LNCaP clone FGC (cell line): ENCODE data around the gene VSIG10L.

ENCODE experiments used
- DNase-seq: peaks from one replicate; pipeline ENCODE4 v3.0.0-alpha.2; 2011; ENCODE audit warnings: low read depth
- H3K4me3 ChIP-seq: 2 replicates; pipeline ENCODE4 v1.5.1; 2011; ENCODE audit warnings: mild to moderate bottlenecking, low read depth, low read length, control low read depth
- TF ChIP-seq, protein P1 (sequence below): IDR thresholded peaks from 2 replicates; pipeline ENCODE4 v1.5.1; 2012; ENCODE audit warnings: mild to moderate bottlenecking; ENCODE audit not compliant: control insufficient read depth, insufficient read depth; ENCODE audit errors: extremely low read depth

VSIG10L gene

DNA sequence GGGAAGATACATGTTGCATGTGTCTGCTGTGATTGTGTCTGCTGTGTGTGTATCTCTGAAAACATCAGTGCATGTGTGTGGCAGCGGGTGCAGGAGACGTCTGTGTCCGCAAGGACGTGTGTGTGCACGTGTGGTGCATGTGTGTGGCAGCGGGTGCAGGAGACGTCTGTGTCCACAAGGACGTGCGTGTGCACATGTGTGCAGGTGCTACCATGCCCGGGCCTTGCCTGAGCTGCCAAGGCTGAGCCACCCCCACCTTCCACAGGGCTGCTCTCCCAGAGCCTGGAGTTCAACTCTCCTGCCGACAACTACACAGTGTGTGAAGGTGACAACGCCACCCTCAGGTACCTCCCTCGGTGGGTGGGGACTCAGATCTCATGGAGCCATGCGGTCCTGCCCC, 20.1 kb downstream of the VSIG10L start:
- TF ChIP-seq, protein P1, sequence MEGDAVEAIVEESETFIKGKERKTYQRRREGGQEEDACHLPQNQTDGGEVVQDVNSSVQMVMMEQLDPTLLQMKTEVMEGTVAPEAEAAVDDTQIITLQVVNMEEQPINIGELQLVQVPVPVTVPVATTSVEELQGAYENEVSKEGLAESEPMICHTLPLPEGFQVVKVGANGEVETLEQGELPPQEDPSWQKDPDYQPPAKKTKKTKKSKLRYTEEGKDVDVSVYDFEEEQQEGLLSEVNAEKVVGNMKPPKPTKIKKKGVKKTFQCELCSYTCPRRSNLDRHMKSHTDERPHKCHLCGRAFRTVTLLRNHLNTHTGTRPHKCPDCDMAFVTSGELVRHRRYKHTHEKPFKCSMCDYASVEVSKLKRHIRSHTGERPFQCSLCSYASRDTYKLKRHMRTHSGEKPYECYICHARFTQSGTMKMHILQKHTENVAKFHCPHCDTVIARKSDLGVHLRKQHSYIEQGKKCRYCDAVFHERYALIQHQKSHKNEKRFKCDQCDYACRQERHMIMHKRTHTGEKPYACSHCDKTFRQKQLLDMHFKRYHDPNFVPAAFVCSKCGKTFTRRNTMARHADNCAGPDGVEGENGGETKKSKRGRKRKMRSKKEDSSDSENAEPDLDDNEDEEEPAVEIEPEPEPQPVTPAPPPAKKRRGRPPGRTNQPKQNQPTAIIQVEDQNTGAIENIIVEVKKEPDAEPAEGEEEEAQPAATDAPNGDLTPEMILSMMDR: no peak
- DNase-seq: no peak
- H3K4me3 ChIP-seq: no peak overlapping the region

DNA sequence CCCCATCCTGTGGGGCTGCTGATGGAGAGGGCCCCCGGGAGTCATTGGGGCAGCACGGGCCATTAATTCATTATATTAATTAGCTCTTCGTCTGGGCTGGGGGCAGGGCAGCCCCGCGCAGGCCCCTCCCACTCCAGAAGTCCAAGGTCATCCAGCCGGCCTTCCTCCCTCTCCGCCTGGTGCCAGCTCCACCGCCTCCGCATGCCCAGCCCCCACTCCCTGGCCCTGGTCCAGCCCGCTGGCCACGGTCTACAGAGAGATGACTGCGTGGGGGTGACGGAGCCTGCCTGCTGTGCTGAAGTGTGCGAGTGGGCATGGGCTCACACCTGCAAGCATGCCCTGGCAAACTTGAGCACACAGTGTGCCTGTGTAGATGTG, 21.7 kb downstream of the VSIG10L start:
- no peak overlapping the region for H3K4me3 ChIP-seq
- TF ChIP-seq, protein P1: no peak
- DNase-seq: no peak

DNA sequence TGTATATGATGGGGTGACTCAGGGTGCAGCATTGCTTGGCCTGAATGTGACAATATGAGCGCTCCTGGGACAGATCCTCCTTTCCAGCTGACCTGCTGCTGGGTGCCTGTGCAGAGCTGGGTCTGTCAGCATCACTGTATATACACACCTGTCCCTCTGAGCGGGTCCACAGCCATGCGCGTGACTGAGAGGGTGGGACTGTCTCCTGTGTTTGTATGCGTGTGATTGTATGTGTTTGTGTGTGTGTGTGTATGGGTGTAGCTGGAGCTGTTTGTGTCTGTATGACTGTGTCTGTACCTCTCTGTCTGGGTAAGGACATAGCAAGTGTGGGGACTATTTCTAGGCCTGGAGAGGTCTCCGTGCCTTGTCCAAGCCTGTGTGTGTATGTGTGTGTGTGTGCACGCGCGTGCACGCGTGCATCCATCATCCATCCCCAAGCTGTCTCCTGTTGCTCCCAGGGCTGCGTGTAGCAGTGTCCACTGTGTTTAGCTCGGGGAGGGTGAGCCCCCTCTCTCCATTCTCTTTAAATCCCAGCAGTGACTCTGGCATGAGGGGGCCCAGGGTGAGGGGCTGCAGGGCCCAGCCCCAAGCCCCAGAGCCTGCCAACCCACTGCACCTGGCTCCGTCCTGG, 22.2 kb downstream of the VSIG10L start:
- no peak for DNase-seq
- H3K4me3 ChIP-seq: no peak overlapping the region
- TF ChIP-seq, protein P1: no peak

DNA sequence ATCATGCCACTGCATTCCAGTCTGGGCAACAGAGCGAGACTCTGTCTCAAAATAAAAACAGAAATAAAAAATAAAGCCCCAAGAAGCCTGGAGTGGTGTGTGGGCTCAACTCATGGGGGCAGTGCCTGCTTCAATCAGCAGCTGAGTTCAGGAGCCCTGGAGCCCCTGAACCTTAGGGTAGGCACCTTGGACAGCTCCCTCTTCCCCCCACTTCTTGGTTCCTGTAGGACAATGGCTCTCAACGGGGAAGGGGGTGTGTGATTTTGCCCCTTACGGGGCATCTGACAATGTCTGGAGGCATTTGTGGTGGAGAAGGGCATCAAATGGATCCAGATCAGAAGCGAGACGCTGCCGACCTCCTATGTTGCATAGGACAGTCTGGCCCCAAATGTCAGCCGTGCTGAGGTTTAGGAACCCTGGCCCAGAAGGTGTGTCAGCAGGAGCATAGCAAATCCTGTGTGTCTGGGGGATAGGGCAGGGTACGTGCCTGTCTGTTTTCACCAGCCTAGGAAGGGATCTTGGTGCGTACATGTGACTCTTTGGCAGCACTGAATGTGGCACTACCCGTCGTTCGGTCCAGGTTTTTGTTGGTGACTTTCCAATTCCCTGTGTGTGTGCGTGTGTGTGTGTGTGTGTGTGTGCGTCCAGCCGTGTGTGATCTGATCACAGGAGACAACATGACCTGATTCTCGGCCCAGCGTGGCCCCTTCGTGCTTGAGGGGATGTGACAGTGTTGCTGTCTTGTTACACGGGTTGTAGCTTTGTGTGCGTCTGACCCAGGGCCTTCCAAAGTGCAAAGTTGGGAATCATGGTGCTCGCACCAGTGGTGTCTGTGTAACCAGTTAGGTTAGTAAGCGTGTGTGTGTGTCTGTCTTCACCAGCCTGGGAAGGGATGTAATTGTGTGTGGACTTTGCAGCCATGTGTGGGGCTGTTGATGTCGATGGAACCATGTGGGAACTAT, 23.0 kb downstream of the VSIG10L start:
- H3K4me3 ChIP-seq: no peak overlapping the region
- TF ChIP-seq, protein P1: no peak
- DNase-seq: no peak

DNA sequence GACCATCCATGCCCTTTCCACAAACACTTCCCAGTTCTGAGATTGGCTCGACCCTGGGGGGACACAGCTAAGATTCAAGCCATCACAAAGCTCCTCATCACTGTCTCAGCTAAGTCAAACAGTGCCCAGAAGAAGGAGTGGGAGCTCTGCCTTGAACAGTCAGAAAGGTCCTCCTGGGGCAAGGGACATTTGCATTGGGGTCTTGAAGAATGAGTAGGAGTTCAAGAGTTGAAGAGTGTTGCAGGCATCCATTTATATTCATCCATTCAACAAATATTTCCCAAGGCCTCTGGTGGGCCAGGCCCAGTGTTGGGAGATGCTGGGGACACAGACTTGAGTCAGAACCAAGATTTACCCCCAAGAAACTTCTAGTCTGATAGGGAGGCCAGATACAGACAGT, 24.0 kb downstream of the VSIG10L start:
- DNase-seq: no peak
- H3K4me3 ChIP-seq: no peak overlapping the region
- TF ChIP-seq, protein P1: no peak

DNA sequence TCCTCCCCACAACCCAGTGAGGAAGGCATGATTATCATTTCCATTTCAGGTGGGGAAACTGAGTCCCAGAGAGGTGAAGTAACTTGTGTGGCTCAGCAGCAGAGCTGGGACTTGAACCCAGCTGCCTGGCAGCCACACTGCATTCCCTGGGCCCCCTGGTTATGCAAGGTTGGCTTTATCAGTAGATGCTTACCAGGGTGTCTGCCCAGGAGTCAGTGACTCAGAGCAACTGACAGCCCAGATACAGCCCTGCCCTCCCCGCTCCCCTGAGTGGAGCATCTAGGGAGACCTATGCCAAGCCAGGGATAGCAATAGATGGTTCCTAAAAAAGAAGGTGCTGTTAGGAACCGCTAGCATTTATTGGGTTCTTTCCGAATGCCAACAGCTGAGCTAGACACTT, 24.6 kb downstream of the VSIG10L start:
- DNase-seq: no peak
- TF ChIP-seq, protein P1: no peak
- no peak overlapping the region for H3K4me3 ChIP-seq
